HEK293 (cell line): ENCODE measurements around the gene TUBB4A.
"Not testable (repeated sequence)": the region's sequence is repeated elsewhere in the genome, so short reads cannot be mapped to it uniquely, and the experiment has no call there.

Source experiments
- CTCF ChIA-PET: fragments of 350-600 bp; formaldehyde crosslinking; extraction: SDS; loops from one replicate; lab custom pipeline; 2021; ENCODE audit warnings: antibody characterized with exemption; lab: Yijun Ruan, JAX
- POLR2A ChIA-PET: fragments of 300-600 bp; formaldehyde crosslinking; extraction: SDS; loops from one replicate; lab custom pipeline; 2020; ENCODE audit warnings: antibody characterized with exemption, inconsistent platforms; lab: Yijun Ruan, JAX
- H3K27ac ChIP-seq: fragments of 200-500 bp; sonication (Bioruptor generic); 2 replicates; pipeline ENCODE4 v1.5.1; 2014; ENCODE audit warnings: low read depth, low read length, control low read depth, inconsistent platforms; ENCODE audit errors: extremely low read depth
- H3K36me3 ChIP-seq, 2 experiments: fragments of 200-500 bp in 1 of 2; sonication (Bioruptor generic) in 1 of 2; 1 replicate in 1 of 2; 2 replicates in 1 of 2; pipeline ENCODE4 v1.5.1; 2014 to 2017; ENCODE audit warnings: inconsistent platforms in 2 of 2, low read length in 2 of 2; ENCODE audit not compliant: control insufficient read depth in 2 of 2, insufficient read depth in 1 of 2
- H3K4me1 ChIP-seq: fragments of 200-500 bp; sonication (Bioruptor generic); 2 replicates; pipeline ENCODE4 v1.5.1; 2014; ENCODE audit warnings: mild to moderate bottlenecking, low read length, inconsistent platforms; ENCODE audit not compliant: control insufficient read depth, insufficient read depth
- H3K4me3 ChIP-seq: 2 replicates; pipeline ENCODE4 v1.5.1; 2011; ENCODE audit warnings: low read depth, mild to moderate bottlenecking, control low read depth, low read length, moderate library complexity
- H3K9me3 ChIP-seq: fragments of 200-500 bp; sonication (Bioruptor generic); 2 replicates; pipeline ENCODE4 v1.5.1; 2014; ENCODE audit warnings: low read depth, low read length, inconsistent platforms; ENCODE audit not compliant: control insufficient read depth, insufficient read depth
- FEZF1 ChIP-seq: fragments of 450-650 bp; formaldehyde crosslinking; IDR thresholded peaks from 2 replicates; pipeline ENCODE4 v1.5.1; 2016; ENCODE audit warnings: missing biosample characterization, missing genetic modification characterization
- GLI2 ChIP-seq: fragments of 450-650 bp; formaldehyde crosslinking; IDR thresholded peaks from 2 replicates; pipeline ENCODE4; 2017; ENCODE audit warnings: missing biosample characterization, missing genetic modification characterization, low read depth, borderline replicate concordance
- GLIS1 ChIP-seq: fragments of 450-650 bp; formaldehyde crosslinking; IDR thresholded peaks from 2 replicates; pipeline ENCODE4 v1.5.1; 2016; ENCODE audit warnings: missing biosample characterization, missing genetic modification characterization
- SP2 ChIP-seq: fragments of 450-650 bp; formaldehyde crosslinking; IDR thresholded peaks from 2 replicates; pipeline ENCODE4 v1.5.1; 2016; ENCODE audit warnings: missing biosample characterization, missing genetic modification characterization
- ZNF121 ChIP-seq: fragments of 450-650 bp; formaldehyde crosslinking; IDR thresholded peaks from 2 replicates; pipeline ENCODE4 v1.5.1; 2016; ENCODE audit warnings: missing biosample characterization, missing genetic modification characterization
- ZNF221 ChIP-seq: fragments of 450-650 bp; formaldehyde crosslinking; IDR thresholded peaks from 2 replicates; pipeline ENCODE4 v1.5.1; 2017; ENCODE audit warnings: missing biosample characterization, missing genetic modification characterization, borderline replicate concordance
- ZNF324 ChIP-seq: fragments of 450-650 bp; formaldehyde crosslinking; IDR thresholded peaks from 2 replicates; pipeline ENCODE4 v1.5.1; 2016; ENCODE audit warnings: missing biosample characterization, missing genetic modification characterization
- ZNF335 ChIP-seq: fragments of 450-650 bp; formaldehyde crosslinking; conservative IDR thresholded peaks from 2 replicates; pipeline ENCODE4 v1.5.1; 2016; ENCODE audit warnings: missing biosample characterization, missing genetic modification characterization
- ZNF548 ChIP-seq: fragments of 450-650 bp; formaldehyde crosslinking; IDR thresholded peaks from 2 replicates; pipeline ENCODE4 v1.5.1; 2016; ENCODE audit warnings: missing biosample characterization, missing genetic modification characterization
- ZNF549 ChIP-seq: fragments of 450-650 bp; IDR thresholded peaks from 2 replicates; pipeline ENCODE4 v1.5.1; 2018; ENCODE audit warnings: missing biosample characterization, missing genetic modification characterization, mild to moderate bottlenecking, inconsistent platforms, moderate library complexity
- ZNF561 ChIP-seq: fragments of 450-650 bp; IDR thresholded peaks from 2 replicates; pipeline ENCODE4 v1.5.1; 2018; ENCODE audit warnings: missing biosample characterization, missing genetic modification characterization, borderline replicate concordance
- ZNF571 ChIP-seq: fragments of 450-650 bp; formaldehyde crosslinking; IDR thresholded peaks from 2 replicates; pipeline ENCODE4 v1.5.0; 2017; ENCODE audit warnings: missing biosample characterization, missing genetic modification characterization
- ZNF768 ChIP-seq: fragments of 450-650 bp; formaldehyde crosslinking; IDR thresholded peaks from 2 replicates; pipeline ENCODE4 v1.5.1; 2018; ENCODE audit warnings: missing biosample characterization, mild to moderate bottlenecking, missing genetic modification characterization
- TF ChIP-seq, protein P1 (sequence below): fragments of 450-650 bp; formaldehyde crosslinking; IDR thresholded peaks from 2 replicates; pipeline ENCODE4 v1.5.1; 2016; ENCODE audit warnings: missing biosample characterization, missing genetic modification characterization, low read depth

TUBB4A gene

DNA sequence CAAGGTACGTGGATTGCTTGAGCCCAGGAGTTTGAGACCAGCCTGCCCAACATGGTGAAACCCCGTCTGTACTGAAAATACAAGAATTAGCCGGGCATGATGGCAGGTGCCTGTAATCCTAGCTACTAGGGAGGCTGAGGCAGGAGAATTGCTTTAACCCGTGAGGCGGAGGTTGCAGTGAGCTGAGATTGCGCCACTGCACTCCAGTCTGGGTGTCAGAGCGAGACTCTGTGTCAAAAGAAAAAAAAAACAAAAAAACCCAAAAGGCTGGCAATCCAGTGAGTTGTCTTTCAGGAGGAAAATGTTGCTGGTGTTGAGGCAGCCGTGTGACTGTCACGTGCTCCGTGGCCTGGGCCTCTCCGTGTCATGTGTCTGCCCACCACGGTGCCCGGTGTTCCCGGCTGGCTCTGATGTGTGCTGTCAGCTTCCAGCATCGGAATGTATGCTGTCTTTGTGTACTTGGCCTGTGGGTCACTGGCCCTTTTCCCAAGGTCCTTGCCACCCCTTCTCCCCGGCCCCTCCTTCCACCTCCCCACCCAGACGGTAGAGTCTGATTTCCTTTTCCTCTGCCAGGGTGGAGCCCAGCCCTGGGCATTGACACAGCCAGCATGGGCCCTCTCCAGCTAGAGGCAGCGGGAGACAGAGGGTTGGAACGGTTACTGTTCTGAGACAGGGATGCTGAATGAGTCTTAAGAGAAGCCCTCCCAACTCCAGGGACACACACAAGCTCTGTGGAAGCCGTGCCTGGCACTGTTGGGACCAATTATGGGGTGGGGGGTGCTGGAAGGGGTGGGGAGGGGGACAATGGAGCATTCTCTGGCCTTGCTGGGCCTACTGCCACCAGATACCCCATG is 7.2 kb upstream of the TUBB4A start:
- Histone ChIP-seq H3K27ac (no peak overlapping the region), H3K9me3 (no peaks in the 10 kb centered on the region), H3K4me3 (no peak overlapping the region), H3K4me1 (no peaks in the 10 kb centered on the region), H3K36me3 (no peaks in the 10 kb centered on the region)
- CTCF ChIA-PET = interaction anchor here (1.1 kb wide), 1 partner anchor 354 kb away, joined by 3 read pairs; no protein-coding TSS in a partner anchor
- POLR2A ChIA-PET = no interaction called here
- TF ChIP-seq ZNF549 (no peak), ZNF335 (tag by site-specific recombination) (0 out of 2 replicates have a peak, but pooled peaks have one; percentile 17)

DNA sequence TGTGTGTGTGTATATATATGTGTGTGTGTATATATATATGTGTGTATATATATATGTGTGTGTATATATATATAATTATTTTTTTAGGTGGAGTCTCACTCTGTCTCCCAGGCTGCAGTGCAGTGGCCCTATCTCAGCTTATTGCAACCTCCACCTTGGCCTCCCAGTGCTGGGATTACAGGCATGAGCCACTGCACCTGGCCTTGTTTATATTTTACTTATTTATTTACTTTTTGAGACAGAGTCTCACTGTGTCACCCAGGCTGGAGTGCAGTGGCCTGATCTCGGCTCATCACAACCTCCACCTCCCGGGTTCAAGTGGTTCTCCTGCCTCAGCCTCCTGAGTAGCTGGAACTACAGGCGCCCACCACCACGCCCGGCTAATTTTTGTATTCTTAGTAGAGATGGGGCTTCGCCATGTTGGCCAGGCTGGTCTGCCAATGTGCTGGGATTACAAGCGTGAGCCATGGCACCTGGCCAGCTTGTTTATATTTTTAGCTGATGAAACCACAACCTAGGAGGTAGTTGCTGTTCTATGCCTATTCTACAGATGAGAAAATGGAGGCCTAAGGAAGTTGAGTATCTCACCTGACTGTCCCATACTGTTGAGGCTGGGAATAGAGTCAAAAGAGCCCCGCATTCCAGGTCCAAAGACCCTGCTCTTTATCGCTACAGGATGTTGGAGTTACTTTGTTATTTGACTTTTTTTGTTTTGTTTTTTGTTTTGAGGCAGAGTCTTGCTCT is 6.1 kb upstream of the TUBB4A start:
- TF ChIP-seq GLIS1 = peak; percentile 65
- not testable (repeated sequence) for H3K27ac ChIP-seq, H3K4me1 ChIP-seq, H3K4me3 ChIP-seq, H3K9me3 ChIP-seq, H3K36me3 ChIP-seq
- CTCF ChIA-PET = interaction anchor here (0.6 kb wide), 1 partner anchor 1761 kb away, joined by 3 read pairs; no protein-coding TSS in a partner anchor
- POLR2A ChIA-PET = interaction anchor here (0.6 to 1.4 kb wide), 2 partner anchors 9 to 412 kb away, joined by 3 to 7 read pairs; no protein-coding TSS in a partner anchor

DNA sequence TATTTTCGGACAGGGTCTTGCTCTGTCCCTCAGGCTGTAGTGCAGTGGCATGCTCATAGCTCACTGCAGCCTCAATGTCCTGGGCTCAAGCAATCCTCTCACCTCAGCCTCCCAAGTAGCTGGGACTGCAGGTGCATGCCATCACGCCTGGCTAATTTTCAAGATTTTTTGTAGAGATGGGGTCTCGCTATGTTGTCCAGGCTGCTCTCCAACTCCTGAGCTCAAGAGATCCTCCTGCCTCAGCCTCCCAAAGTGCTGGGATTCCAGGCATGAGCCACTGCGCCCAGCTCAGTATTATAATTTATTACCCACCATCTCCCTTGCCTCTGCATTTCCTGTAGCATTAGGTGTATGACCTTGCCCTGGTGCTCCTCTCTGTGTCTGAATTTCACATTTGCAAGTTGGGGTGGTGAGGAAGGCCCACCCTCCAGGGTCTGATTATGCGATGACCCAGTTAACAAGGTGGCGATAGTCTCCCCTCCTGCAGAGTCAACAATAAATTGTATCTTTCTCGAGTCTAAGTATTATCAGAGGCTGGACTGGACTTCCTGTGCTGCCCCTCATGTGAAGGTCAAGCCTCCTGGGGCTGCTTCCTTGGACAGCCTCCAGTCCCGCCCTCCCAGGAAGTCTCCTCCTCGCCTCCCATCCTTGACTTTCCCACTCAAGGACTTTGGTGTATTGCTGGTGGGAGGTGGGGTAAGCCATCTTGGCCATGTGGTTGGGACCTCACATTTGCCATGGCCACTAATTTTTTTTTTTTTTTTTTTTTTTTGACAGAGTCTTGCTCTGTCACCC is 1.5 kb upstream of the TUBB4A start:
- H3K4me3 ChIP-seq = no peak overlapping the region
- H3K36me3 ChIP-seq = no peaks in the 10 kb centered on the region; a peak in 1 of 3 replicates
- no peak overlapping the region for H3K27ac ChIP-seq
- ChIA-PET POLR2A (no interaction called here), CTCF (interaction anchor here (0.6 to 1.3 kb wide), 3 partner anchors 16 to 278 kb away, joined by 3 to 6 read pairs (median 4); no protein-coding TSS in a partner anchor)
- no peaks in the 10 kb centered on the region for H3K9me3 ChIP-seq
- no peaks in the 10 kb centered on the region; the same call in 1 of the 2 replicates for H3K4me1 ChIP-seq
- peak; percentile 40 for TF ChIP-seq GLIS1
- TF ChIP-seq SP2 = 0 out of 2 replicates have a peak, but pooled peaks have one; percentile 14
- no peak for TF ChIP-seq ZNF768 (tag by site-specific recombination)
- TF ChIP-seq ZNF121 (tag by site-specific recombination) = peak; percentile 76
- TF ChIP-seq ZNF561 = no peak

DNA sequence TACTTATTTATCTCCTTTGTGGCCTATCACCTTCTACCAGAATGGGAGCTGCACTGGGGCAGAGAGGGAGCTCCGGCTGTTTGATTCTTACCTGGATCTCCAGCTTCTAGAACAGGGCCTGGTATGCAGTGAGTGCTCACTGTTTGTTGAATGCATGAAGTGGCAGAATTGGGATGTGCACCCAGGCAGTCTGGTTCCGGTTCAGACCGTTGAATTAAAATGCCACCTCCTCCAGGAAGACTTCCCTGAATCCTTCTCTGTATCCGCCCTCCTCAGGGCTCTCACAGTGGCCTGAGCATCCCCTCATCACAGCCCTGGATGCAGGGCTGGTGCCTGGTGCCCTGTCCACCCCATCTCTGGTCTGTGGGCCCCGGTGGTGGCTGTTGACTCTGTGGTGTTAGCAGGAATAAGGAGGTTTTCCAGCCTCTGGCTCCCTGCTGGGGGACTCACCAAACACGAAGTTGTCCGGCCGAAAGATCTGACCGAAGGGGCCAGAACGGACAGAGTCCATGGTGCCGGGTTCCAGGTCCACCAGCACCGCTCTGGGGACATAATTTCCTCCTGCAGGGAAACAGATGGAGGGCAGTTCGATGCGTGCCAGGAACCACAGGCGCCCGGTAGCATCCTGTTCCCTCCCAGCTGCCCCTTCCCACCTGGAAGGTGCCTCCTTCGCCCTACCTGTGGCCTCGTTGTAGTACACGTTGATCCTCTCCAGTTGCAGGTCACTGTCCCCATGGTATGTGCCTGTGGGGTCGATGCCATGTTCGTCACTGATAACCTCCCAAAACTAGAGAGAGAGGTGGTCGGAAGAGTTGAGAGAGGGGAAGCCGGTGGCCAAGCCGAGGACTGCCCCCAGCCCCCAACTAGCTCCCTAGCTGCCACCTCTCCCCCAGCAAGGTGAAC is 1.0 kb downstream of the TUBB4A start:
- CTCF ChIA-PET = interaction anchor here (0.6 to 1.1 kb wide), 4 partner anchors 13 to 362 kb away, joined by 3 to 10 read pairs (median 4); no protein-coding TSS in a partner anchor
- TF ChIP-seq, protein P1, sequence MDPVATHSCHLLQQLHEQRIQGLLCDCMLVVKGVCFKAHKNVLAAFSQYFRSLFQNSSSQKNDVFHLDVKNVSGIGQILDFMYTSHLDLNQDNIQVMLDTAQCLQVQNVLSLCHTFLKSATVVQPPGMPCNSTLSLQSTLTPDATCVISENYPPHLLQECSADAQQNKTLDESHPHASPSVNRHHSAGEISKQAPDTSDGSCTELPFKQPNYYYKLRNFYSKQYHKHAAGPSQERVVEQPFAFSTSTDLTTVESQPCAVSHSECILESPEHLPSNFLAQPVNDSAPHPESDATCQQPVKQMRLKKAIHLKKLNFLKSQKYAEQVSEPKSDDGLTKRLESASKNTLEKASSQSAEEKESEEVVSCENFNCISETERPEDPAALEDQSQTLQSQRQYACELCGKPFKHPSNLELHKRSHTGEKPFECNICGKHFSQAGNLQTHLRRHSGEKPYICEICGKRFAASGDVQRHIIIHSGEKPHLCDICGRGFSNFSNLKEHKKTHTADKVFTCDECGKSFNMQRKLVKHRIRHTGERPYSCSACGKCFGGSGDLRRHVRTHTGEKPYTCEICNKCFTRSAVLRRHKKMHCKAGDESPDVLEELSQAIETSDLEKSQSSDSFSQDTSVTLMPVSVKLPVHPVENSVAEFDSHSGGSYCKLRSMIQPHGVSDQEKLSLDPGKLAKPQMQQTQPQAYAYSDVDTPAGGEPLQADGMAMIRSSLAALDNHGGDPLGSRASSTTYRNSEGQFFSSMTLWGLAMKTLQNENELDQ = no peak
- no peak for TF ChIP-seq ZNF571
- no peak for TF ChIP-seq FEZF1 (tag by site-specific recombination)
- no peak for TF ChIP-seq ZNF548 (tag by site-specific recombination)
- no peak for TF ChIP-seq ZNF221 (tag by site-specific recombination)
- no peak for TF ChIP-seq ZNF324 (tag by site-specific recombination)
- TF ChIP-seq GLI2 = no peak
- Histone ChIP-seq H3K9me3 (no peaks in the 10 kb centered on the region), H3K36me3 (no peaks in the 10 kb centered on the region; a peak in 1 of 3 replicates), H3K27ac (no peak overlapping the region), H3K4me3 (no peak overlapping the region), H3K4me1 (no peaks in the 10 kb centered on the region; the same call in 1 of the 2 replicates)
- POLR2A ChIA-PET = interaction anchor here (0.7 kb wide), 1 partner anchor 307 kb away, joined by 4 read pairs; no protein-coding TSS in a partner anchor
